SK-N-MC (cell line): ENCODE measurements around the gene ALDOA.
"Not testable (repeated sequence)": the region's sequence is repeated elsewhere in the genome, so short reads cannot be mapped to it uniquely, and the experiment has no call there.

ENCODE experiments used
- DNase-seq: peaks from one replicate; pipeline ENCODE4 v3.0.0-alpha.2; 2011; ENCODE audit warnings: low read depth, low spot score
- H3K27ac ChIP-seq: fragments of 200-600 bp; sonication (generic); 2 replicates; pipeline ENCODE4 v1.5.1; 2016; ENCODE audit warnings: mixed run types
- H3K36me3 ChIP-seq: fragments of 200-600 bp; sonication (generic); 2 replicates; pipeline ENCODE4 v1.6.1; 2017; ENCODE audit warnings: antibody characterized with exemption, low read length, mixed read lengths; ENCODE audit not compliant: insufficient read depth
- H3K4me3 ChIP-seq: fragments of 200-600 bp; sonication (generic); 2 replicates; pipeline ENCODE4 v1.5.1; 2016
- H3K9ac ChIP-seq: fragments of 200-600 bp; sonication (generic); 2 replicates; pipeline ENCODE4 v1.8.0; 2017; ENCODE audit warnings: mixed run types, mixed read lengths; ENCODE audit not compliant: insufficient read length
- H3K9me3 ChIP-seq: fragments of 200-600 bp; sonication (generic); 2 replicates; pipeline ENCODE4 v1.6.1; 2017; ENCODE audit warnings: low read depth, mild to moderate bottlenecking, antibody characterized with exemption, low read length, moderate library complexity, mixed read lengths
- EZH2 ChIP-seq: fragments of 200-600 bp; sonication (generic); IDR thresholded peaks from one replicate; pipeline ENCODE4 v1.6.1; 2017; ENCODE audit warnings: antibody characterized with exemption
- FOXP2 ChIP-seq: optimal IDR thresholded peaks from 2 replicates; pipeline ENCODE3; 2011; ENCODE audit warnings: mild to moderate bottlenecking, moderate library complexity; ENCODE audit not compliant: insufficient read depth; ENCODE audit errors: extremely low read length, control extremely low read depth
- POLR2AphosphoS5 ChIP-seq: IDR thresholded peaks from 2 replicates; pipeline ENCODE4 v1.6.1; 2012; ENCODE audit warnings: mild to moderate bottlenecking, low read depth, low read length, borderline replicate concordance

The ALDOA gene

DNA sequence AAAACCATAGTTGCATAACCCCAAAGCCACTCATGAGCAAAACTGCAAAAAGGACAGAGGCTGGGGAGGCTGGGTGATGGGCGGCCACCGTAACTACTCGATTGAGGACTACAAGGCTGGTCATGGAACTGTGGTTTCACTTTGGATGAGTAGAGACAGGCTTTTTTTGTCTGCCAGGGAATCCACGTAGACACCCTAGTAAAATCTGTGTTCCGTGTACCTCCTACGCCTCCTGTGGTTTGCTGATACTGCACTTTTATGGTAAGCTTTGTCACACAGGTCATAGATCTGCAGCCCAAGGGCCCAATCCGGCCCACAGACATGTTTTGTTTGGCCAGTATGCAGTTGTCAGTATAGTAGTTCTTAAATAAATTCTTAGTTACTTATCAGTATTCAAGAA lies 32.3 kb upstream of the ALDOA start:
- Histone ChIP-seq H3K27ac (no peak overlapping the region), H3K9ac (no peak overlapping the region), H3K4me3 (no peak overlapping the region), H3K36me3 (no peaks in the 10 kb centered on the region), H3K9me3 (no peaks in the 10 kb centered on the region)
- TF ChIP-seq FOXP2 (no peak), EZH2 (no peak), POLR2AphosphoS5 (no peak)
- DNase-seq: no peak

DNA sequence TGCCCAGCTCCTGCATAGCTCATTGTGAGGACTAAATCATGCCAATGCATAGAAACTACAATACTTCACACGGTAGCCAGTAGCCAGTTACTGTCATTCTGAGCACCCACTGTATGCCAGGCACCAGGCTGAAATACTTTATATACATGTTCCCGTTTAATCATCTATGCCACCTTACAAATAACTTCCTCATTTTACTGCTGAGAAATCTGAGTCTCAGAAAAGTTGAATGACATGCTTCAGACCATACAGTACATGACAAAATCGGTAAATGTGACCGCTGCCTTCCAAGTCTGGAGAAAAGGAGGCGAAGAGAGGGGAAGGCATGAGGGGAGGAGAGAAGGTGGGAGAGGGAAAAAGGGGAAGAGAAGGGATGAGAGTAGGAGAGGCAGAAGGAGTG lies 25.3 kb upstream of the ALDOA start:
- H3K36me3 ChIP-seq: no peaks in the 10 kb centered on the region
- TF ChIP-seq POLR2AphosphoS5: no peak
- TF ChIP-seq FOXP2: no peak
- DNase-seq: no peak
- no peak overlapping the region for H3K9ac ChIP-seq
- no peaks in the 10 kb centered on the region for H3K9me3 ChIP-seq
- H3K27ac ChIP-seq: no peak overlapping the region
- no peak overlapping the region for H3K4me3 ChIP-seq

DNA sequence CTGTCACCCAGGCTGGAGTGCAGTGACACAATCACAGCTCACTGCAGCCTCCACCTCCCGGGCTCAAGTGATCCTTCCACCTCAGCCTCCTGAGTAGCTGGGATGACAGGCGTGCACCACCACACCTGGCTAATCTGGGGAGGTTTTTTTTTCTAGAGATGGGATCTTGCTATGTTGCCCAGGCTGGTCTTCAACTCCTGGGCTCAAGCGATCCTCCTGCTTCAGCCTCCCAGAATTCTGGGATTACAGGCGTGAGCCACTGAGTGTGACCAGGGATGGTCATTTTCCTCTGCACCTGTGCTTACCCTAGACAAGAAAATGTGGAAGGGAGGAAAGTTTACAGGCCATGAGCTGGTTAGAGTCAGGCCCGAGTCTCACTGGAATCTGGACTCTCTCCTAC lies 24.9 kb upstream of the ALDOA start:
- H3K9ac ChIP-seq, H3K4me3 ChIP-seq, H3K36me3 ChIP-seq, H3K9me3 ChIP-seq, H3K27ac ChIP-seq, DNase-seq: not testable (repeated sequence)

DNA sequence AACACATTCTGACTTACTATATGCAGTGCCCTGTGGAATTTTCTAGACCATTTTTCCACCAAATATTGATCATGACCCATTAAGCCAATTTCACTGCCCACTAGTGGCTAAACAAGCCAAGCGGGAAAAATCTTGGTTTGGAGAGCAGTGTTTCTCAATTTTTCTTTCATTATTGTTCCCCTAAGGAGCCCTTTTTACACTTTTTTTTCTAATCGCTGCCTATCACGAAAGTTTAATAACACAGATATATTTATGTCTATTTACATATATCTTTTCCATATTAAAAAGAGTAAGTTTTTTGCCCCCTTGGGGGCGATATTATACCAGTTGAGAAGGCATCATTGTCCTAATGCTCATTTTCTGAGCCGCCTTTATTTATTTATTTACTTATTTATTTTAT lies 23.7 kb upstream of the ALDOA start:
- DNase-seq: no peak
- TF ChIP-seq FOXP2: no peak
- no peak for TF ChIP-seq POLR2AphosphoS5
- no peak for TF ChIP-seq EZH2
- Histone ChIP-seq H3K9ac (no peak overlapping the region), H3K4me3 (no peak overlapping the region), H3K9me3 (no peaks in the 10 kb centered on the region), H3K36me3 (no peaks in the 10 kb centered on the region), H3K27ac (no peak overlapping the region)

DNA sequence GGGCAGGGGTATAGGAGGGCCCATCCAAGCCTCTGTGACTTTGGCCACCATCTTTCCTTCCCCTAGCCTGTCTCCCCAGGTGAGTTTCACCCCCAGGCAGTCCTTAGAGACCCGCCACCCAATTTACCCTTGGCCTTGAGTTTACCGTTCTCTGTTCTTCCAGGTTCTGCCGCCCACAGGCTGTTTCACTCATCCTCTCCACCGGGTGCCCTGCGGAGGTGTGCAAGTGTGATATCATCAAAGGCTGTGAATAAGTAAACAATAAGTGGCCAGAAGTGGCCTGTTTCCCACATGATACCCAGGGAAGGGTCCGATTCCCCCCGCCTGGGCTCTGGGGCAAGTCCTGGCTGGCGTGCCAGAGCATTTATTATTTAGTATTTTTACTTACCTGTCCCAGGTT lies 19.4 kb upstream of the ALDOA start:
- no peak for DNase-seq

DNA sequence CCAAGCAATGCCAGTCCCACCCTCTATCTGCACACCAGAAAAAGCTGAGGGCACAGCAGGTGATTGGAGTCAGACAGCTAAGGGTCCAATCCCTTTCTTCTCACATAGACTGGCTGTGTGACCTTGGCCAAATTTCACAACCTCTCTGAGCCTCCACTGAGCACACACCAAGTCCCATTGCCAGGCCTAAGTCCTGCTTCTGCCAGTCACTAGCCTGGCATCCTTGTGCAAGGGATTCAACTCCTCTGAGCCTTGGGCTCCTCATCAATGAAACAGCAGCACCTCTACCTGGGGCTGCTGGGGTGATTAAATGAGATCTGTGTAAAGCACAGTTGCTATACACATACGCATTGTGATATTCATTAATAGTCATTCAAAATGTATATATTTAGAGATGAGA lies 19.0 kb upstream of the ALDOA start:
- no peak overlapping the region for H3K9ac ChIP-seq
- no peak overlapping the region for H3K27ac ChIP-seq
- H3K4me3 ChIP-seq: no peak overlapping the region
- H3K36me3 ChIP-seq: no peaks in the 10 kb centered on the region
- no peak for DNase-seq
- no peaks in the 10 kb centered on the region for H3K9me3 ChIP-seq
- TF ChIP-seq EZH2 (no peak), POLR2AphosphoS5 (no peak), FOXP2 (no peak)

More for the DNA sequence above, 19.4 kb upstream of the ALDOA start:
- Histone ChIP-seq H3K27ac (no peak overlapping the region), H3K9ac (no peak overlapping the region), H3K9me3 (no peaks in the 10 kb centered on the region), H3K36me3 (no peaks in the 10 kb centered on the region), H3K4me3 (no peak overlapping the region)
- no peak for TF ChIP-seq EZH2
- TF ChIP-seq POLR2AphosphoS5: no peak
- no peak for TF ChIP-seq FOXP2

DNA sequence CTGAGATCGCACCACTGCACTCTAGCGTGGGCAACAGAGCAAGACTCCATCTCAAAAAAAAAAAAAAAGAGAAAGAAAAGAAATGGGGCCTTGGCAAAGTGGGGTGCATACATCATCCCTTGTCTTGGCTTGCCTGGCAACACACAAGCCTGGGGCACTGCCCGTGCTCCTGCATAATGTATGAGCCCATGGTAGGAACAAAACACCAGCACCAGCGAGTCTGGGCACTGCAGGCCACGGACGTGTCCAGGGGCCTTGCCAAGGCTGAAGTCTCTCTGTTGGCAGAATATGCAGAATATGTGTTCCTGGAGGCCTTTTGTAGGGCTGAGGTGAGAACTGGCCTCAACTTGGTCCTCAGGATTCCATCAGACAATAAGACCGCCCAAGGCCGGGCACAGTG lies 15.7 kb upstream of the ALDOA start:
- no peaks in the 10 kb centered on the region for H3K9me3 ChIP-seq
- H3K27ac ChIP-seq: no peak overlapping the region
- H3K9ac ChIP-seq: no peak overlapping the region
- DNase-seq: no peak
- no peak overlapping the region for H3K4me3 ChIP-seq
- TF ChIP-seq POLR2AphosphoS5 (no peak), FOXP2 (no peak), EZH2 (no peak)
- no peaks in the 10 kb centered on the region for H3K36me3 ChIP-seq

DNA sequence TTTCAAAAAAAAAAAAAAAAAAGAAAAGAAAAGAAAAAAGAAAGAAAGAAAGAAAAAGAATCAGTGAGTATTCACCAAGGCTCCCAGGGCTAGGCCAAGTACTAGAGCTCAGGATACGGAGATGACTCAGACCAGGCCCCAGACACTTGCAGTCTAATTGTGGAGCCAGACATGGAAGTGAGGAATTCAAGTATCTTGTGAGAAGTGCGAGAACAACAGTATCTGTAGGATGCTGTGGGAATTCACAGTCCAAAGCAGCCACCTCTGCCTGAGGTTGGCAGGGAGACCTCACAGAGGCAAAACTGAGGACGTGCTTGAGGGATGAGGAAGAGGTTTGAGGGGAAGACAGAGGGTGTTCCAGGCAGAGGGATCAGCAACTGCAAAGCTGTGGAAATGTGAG lies 14.0 kb upstream of the ALDOA start:
- no peak for DNase-seq
- H3K4me3 ChIP-seq: no peak overlapping the region
- peaks cover 8% of the 10 kb centered on the region; the same call in 1 of the 2 replicates for H3K36me3 ChIP-seq
- TF ChIP-seq POLR2AphosphoS5 (no peak), FOXP2 (no peak), EZH2 (no peak)
- H3K9ac ChIP-seq: no peak overlapping the region
- peak overlapping the region; percentile 29; the same call in 1 of the 2 replicates for H3K27ac ChIP-seq
- H3K9me3 ChIP-seq: no peaks in the 10 kb centered on the region

DNA sequence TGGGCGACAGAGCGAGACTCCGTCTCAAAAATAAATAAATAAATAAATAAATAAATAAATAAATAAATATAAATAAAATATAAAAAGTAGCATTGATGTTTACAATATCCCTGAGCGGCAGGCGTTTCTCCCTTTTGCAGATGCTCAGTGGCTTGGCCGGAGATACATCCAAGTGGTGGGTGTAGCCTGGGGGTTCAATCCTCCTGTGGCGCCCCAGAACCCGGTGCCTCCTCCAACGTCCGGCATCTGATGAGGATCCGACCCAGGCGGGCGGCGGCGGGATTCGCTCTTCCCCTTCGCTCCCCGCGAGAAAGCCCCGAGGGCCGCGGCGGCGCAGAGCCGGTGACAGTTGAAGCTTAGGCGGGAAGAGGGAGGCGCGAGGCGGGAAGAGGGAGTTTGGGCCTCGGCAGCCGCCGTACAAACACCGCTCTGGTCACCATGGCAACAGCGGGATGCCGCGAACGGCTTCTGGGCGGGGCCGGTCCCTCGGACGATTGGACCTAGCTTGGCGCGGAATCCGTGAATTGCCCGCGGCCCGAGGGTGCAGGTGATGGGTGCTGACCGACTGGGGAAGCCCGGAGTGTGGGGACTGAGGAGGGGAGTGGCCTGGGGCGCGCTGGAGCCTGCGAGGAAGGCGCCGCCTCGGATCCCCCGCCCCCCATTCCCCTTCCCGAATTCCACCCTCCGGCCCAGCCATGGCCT lies 12.7 kb upstream of the ALDOA start:
- Histone ChIP-seq H3K9me3 (no peaks in the 10 kb centered on the region), H3K4me3 (peak overlapping the region; percentile 97), H3K27ac (peak overlapping the region; percentile 89), H3K36me3 (peaks cover 15% of the 10 kb centered on the region; the same call in 1 of the 2 replicates), H3K9ac (peak overlapping the region; percentile 79)
- no peak for TF ChIP-seq FOXP2
- no peak; the same call in 1 of the 2 replicates for TF ChIP-seq POLR2AphosphoS5
- TF ChIP-seq EZH2: no peak
- peak; percentile 28 for DNase-seq
